Osteocyte (in vitro differentiated cells): ENCODE data around the gene TRIO. TPM values are rescaled to one million over a fixed set of nuclear protein-coding genes. Genes with fewer than 3 reads are reported as not detected.
A peak's percentile ranks its signal among the peaks of the same experiment; 100 is the strongest.
"Not testable (repeated sequence)": the region's sequence is repeated elsewhere in the genome, so short reads cannot be mapped to it uniquely, and the experiment has no call there.

ENCODE experiments used
- DNase-seq: peaks from one replicate; pipeline ENCODE4 v3.0.0; 2021; ENCODE audit warnings: mixed read lengths; ENCODE audit not compliant: unreplicated experiment; ENCODE audit errors: extremely low spot score
- H3K27ac Mint-ChIP-seq: one replicate; pipeline ENCODE4 v1.8.0; 2021; ENCODE audit warnings: mild to moderate bottlenecking, mixed read lengths; ENCODE audit not compliant: unreplicated experiment
- H3K27me3 Mint-ChIP-seq: one replicate; pipeline ENCODE4 v1.8.0; 2021; ENCODE audit warnings: mixed read lengths; ENCODE audit not compliant: unreplicated experiment
- H3K36me3 Mint-ChIP-seq: one replicate; pipeline ENCODE4 v1.8.0; 2021; ENCODE audit warnings: mixed read lengths; ENCODE audit not compliant: unreplicated experiment
- H3K4me1 Mint-ChIP-seq: one replicate; pipeline ENCODE4 v1.8.0; 2021; ENCODE audit warnings: mixed read lengths; ENCODE audit not compliant: unreplicated experiment
- H3K4me3 Mint-ChIP-seq: one replicate; pipeline ENCODE4 v1.8.0; 2021; ENCODE audit warnings: mild to moderate bottlenecking, moderate library complexity, mixed read lengths; ENCODE audit not compliant: unreplicated experiment
- H3K9me3 Mint-ChIP-seq: one replicate; pipeline ENCODE4 v1.8.0; 2021; ENCODE audit warnings: mixed read lengths; ENCODE audit not compliant: unreplicated experiment
- total RNA-seq: library from RNA; stranded (reverse); gene quantifications from 2 replicates; pipeline ENCODE4 v1.2.1, GENCODE V29; 2021
- TF ChIP-seq, protein P1 (sequence below): fragments of 200-600 bp; sonication (generic); IDR thresholded peaks from 2 replicates; pipeline ENCODE4 v1.5.0; 2021; ENCODE audit warnings: antibody characterized with exemption, mild to moderate bottlenecking, moderate library complexity

The TRIO gene
- total RNA-seq, 1 donor from 2014 or later = 336 TPM

DNA sequence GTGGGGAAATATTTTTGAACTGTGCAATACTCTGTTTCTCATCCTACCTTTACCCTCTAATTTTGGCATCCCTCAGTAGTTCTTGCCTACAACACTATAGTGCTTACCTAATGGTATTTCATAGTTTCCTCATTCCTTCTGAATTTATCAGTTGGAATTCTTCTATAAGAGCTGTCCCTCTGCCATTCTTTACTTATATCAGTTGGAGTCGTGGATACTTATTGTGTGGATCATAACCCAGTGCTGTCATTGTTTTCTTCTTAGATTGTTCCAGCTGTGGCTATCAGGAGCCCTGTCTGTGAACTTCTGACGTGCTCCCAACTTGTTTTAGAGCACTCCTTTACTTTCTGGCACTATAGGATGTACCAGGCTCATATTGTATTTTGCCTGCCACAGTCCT, 292.3 kb downstream of the TRIO start:
- no peak for DNase-seq
- Mint-ChIP-seq H3K27ac (peak overlapping the region; percentile 46), H3K4me3 (no peak overlapping the region), H3K9me3 (no peaks in the 10 kb centered on the region), H3K36me3 (peaks cover 17% of the 10 kb centered on the region), H3K4me1 (peaks cover 68% of the 10 kb centered on the region), H3K27me3 (no peaks in the 10 kb centered on the region)
- TF ChIP-seq, protein P1, sequence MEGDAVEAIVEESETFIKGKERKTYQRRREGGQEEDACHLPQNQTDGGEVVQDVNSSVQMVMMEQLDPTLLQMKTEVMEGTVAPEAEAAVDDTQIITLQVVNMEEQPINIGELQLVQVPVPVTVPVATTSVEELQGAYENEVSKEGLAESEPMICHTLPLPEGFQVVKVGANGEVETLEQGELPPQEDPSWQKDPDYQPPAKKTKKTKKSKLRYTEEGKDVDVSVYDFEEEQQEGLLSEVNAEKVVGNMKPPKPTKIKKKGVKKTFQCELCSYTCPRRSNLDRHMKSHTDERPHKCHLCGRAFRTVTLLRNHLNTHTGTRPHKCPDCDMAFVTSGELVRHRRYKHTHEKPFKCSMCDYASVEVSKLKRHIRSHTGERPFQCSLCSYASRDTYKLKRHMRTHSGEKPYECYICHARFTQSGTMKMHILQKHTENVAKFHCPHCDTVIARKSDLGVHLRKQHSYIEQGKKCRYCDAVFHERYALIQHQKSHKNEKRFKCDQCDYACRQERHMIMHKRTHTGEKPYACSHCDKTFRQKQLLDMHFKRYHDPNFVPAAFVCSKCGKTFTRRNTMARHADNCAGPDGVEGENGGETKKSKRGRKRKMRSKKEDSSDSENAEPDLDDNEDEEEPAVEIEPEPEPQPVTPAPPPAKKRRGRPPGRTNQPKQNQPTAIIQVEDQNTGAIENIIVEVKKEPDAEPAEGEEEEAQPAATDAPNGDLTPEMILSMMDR = no peak

DNA sequence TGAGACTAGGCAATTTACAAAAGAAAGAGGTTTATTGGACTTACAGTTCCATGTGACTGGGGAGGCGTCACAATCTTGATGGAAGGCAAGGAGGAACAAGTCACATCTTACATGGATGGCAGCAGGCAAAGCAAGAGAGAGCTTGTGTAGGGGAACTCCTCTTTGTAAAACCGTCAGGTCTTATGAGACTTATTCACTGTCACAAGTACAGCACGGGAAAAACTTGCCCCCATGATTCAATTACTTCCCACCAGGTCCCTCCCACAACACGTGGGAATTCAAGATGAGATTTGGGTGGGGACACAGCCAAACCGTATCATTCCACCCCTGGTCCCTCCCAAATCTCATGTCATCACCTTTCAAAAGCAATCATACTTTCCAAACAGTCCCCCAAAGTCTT, 293.0 kb downstream of the TRIO start:
- H3K9me3 Mint-ChIP-seq, H3K4me3 Mint-ChIP-seq, DNase-seq, H3K27me3 Mint-ChIP-seq: not testable (repeated sequence)
- Mint-ChIP-seq H3K4me1 (peaks cover 66% of the 10 kb centered on the region), H3K27ac (peak overlapping the region; percentile 46), H3K36me3 (peaks cover 17% of the 10 kb centered on the region)

DNA sequence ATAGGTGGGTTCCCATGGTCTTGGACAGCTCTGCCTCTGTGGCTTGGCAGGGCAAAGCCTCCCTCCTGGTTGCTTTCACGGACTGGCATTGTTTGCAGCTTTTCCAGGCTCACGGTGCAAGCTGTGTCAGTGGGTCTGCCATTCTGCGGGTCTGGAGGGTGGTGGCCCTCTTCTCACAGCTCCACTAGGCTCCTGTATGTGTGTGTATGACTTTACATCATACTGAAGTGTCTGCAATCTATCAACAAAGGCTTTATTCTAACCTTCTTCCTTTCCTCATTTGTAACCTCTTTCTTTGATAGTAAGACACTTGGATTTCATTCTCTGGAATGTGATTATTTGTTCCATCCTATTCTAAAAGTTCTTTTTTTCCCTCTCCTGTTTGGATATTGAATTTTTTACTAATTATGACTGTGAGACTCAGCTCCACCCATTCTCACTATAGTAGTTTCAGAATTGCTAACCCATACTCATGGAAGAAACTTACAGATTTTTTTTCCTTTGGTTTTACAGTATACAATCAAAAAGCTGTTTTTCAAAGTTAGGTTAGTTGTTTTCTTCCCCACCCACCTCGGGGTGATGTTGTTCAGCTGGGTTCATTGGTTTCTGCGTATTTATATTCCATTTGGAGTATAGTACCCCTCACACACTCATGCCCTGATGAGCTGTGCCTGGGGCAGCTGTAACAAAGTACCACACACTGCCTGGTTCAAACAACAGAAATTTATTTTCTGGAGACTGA, 293.8 kb downstream of the TRIO start:
- H3K4me3 Mint-ChIP-seq = no peak overlapping the region
- TF ChIP-seq, protein P1 = no peak
- H3K36me3 Mint-ChIP-seq = peaks cover 17% of the 10 kb centered on the region
- H3K27me3 Mint-ChIP-seq = no peaks in the 10 kb centered on the region
- no peak for DNase-seq
- H3K27ac Mint-ChIP-seq = peak overlapping the region; percentile 55
- H3K4me1 Mint-ChIP-seq = peaks cover 58% of the 10 kb centered on the region
- H3K9me3 Mint-ChIP-seq = no peaks in the 10 kb centered on the region

DNA sequence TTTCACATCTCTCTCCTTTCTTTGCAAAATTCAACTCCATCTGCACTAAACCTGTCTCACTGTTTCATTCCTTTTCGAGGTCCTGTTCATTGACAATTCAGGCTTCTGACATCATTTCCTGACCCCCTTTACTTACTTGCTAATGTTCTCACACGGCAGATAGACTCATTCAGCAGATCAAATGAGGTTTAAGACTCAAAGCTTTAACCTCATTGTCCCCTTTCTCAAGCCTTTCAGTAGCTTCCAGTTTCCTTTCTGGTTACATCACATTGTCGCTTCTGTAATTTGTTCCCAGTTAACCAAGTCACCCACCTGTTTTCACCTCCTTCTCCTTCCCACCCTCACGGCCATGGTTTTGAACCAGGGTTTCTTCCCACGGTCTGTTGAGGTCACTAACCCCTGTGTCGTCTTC, 295.1 kb downstream of the TRIO start:
- Mint-ChIP-seq H3K27me3 (no peaks in the 10 kb centered on the region), H3K9me3 (no peaks in the 10 kb centered on the region), H3K4me3 (no peak overlapping the region), H3K36me3 (peaks cover 24% of the 10 kb centered on the region), H3K4me1 (peaks cover 53% of the 10 kb centered on the region), H3K27ac (peak overlapping the region; percentile 97)
- no peak for DNase-seq
- TF ChIP-seq, protein P1 = no peak

DNA sequence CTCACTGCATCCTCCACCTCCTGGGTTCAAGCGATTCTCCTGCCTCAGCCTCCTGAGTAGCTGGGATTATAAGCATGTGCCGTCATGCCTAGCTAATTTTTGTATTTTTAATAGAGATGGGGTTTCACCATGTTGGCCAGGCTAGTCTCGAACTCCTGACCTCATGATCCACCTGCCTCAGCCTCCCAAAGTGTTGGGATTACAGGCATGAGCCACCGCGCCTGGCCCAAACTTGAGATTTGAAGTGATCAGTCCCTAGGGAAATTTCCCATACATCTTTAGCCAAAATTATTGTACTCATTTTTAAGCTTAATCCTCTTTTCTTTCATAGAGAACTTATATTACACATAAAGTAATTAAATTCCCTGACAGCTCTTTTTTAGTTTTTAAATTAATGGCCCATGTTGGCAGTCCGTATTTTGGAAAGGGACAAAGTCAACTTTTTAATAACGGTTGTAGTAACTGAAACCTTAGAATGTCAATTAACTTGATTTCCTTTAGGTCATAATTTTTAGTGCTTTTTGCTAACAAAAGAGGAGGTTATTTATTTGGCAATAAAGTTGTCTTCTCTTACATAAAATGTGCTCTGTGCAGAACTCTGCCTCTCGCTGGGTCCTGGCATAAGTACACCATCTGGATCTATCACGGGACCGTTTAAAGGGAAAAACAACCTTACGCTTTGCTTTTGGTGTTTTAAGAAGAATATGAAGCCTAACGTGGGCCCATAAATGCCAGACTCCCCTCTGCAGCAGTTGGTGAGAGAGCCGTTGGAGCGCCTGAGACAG, 296.1 kb downstream of the TRIO start:
- Mint-ChIP-seq H3K27me3 (no peaks in the 10 kb centered on the region), H3K4me1 (peaks cover 59% of the 10 kb centered on the region), H3K4me3 (peak overlapping the region; percentile 94), H3K9me3 (no peaks in the 10 kb centered on the region), H3K36me3 (peaks cover 24% of the 10 kb centered on the region), H3K27ac (peak overlapping the region; percentile 97)
- DNase-seq = no peak
- TF ChIP-seq, protein P1 = no peak
